Measurements from ENCODE around the gene CREB5. TPM values are rescaled to one million over a fixed set of nuclear protein-coding genes. Genes with fewer than 3 reads are reported as not detected.

CREB5 gene
- total and polyA plus RNA-seq, 2 experiments from 2014 or later, result 2.4 to 4.4 TPM

- H3K27ac Mint-ChIP-seq, result no peak overlapping the region
- no peak for TF ChIP-seq ETS1 (IDR thresholded peaks at IDR 0.05)
- Histone ChIP-seq H3K27me3 (ENCODE audit: insufficient read depth) (no peaks in the 10 kb centered on the region), H3F3A (replicated peaks; ENCODE audit: low read depth) (no peaks in the 10 kb centered on the region), H3K4me1 (ENCODE audit: insufficient read depth) (no peaks in the 10 kb centered on the region), H3K79me2 (replicated peaks; ENCODE audit: insufficient read depth) (no peaks in the 10 kb centered on the region), H4K20me1 (replicated peaks; ENCODE audit: insufficient read depth) (no peaks in the 10 kb centered on the region), H3K9me2 (ENCODE audit: insufficient read depth) (peaks cover 4% of the 10 kb centered on the region; the same call in 1 of the 2 replicates), H3K36me3 (ENCODE audit: insufficient read depth) (no peaks in the 10 kb centered on the region), H2AFZ (no peak overlapping the region), H3K4me3 (no peak overlapping the region), H3K4me2 (no peak overlapping the region), H3K27ac (ENCODE audit: low read depth) (no peak overlapping the region)
- no peaks in the 10 kb centered on the region for H3K36me3 Mint-ChIP-seq (ENCODE audit: low read depth)
- ATAC-seq (no peak), DNase-seq (ENCODE audit: low spot score) (no peak)
- no peaks in the 10 kb centered on the region for H3K27me3 Mint-ChIP-seq (ENCODE audit: insufficient read depth, low read depth, poor library complexity)
- no peaks in the 10 kb centered on the region for H3K9me3 Mint-ChIP-seq
- H3K4me3 Mint-ChIP-seq, result no peak overlapping the region
- H3K4me1 Mint-ChIP-seq, result no peaks in the 10 kb centered on the region; the same call in 2 of the 3 replicates
These were observed 36.6 kb upstream of the CREB5 start for GRCh38 chr7:28375729-28376128.

- H2AFZ ChIP-seq, result no peak overlapping the region
- H3K4me3 ChIP-seq, result no peak overlapping the region
- no peaks in the 10 kb centered on the region for H3K36me3 ChIP-seq (ENCODE audit: insufficient read depth)
- H4K20me1 ChIP-seq (replicated peaks; ENCODE audit: insufficient read depth), result no peaks in the 10 kb centered on the region
- no peak overlapping the region for H3K4me2 ChIP-seq
- peaks cover 4% of the 10 kb centered on the region; the same call in 1 of the 2 replicates for H3K9me2 ChIP-seq (ENCODE audit: insufficient read depth)
- H3F3A ChIP-seq (replicated peaks; ENCODE audit: low read depth), result no peaks in the 10 kb centered on the region
- H3K27ac ChIP-seq (ENCODE audit: low read depth), result no peak overlapping the region
- H3K4me1 ChIP-seq (ENCODE audit: insufficient read depth), result no peaks in the 10 kb centered on the region
- no peak overlapping the region for H3K4me3 Mint-ChIP-seq
- no peak overlapping the region for H3K27ac Mint-ChIP-seq
- H3K4me1 Mint-ChIP-seq, result no peaks in the 10 kb centered on the region; the same call in 2 of the 3 replicates
- H3K79me2 ChIP-seq (replicated peaks; ENCODE audit: insufficient read depth), result no peaks in the 10 kb centered on the region
- no peaks in the 10 kb centered on the region for H3K27me3 ChIP-seq (ENCODE audit: insufficient read depth)
- ATAC-seq (no peak), DNase-seq (ENCODE audit: low spot score) (no peak)
- H3K9me3 Mint-ChIP-seq, result no peaks in the 10 kb centered on the region
- no peaks in the 10 kb centered on the region for H3K27me3 Mint-ChIP-seq (ENCODE audit: insufficient read depth, low read depth, poor library complexity)
- no peak for TF ChIP-seq ZNF114 (CRISPR knock-in tag; IDR thresholded peaks at IDR 0.05)
- TF ChIP-seq REST (IDR thresholded peaks at IDR 0.05; ENCODE audit: unreplicated experiment), result no peak
- no peak for TF ChIP-seq STAT1 (IDR thresholded peaks at IDR 0.05; ENCODE audit: unreplicated experiment)
- TF ChIP-seq JUNB (IDR thresholded peaks at IDR 0.05; ENCODE audit: unreplicated experiment), result no peak
- TF ChIP-seq ZNF462 (CRISPR knock-in tag; IDR thresholded peaks at IDR 0.05), result no peak
- no peak for TF ChIP-seq CTCF (conservative IDR thresholded peaks at IDR 0.05; ENCODE audit: low read depth in 2 of 2)
- TF ChIP-seq EZH2phosphoT487 (IDR thresholded peaks at IDR 0.05; ENCODE audit: unreplicated experiment), result no peak
- TF ChIP-seq EZH2 (IDR thresholded peaks at IDR 0.05; ENCODE audit: low read depth, unreplicated experiment), result no peak
- no peaks in the 10 kb centered on the region for H3K36me3 Mint-ChIP-seq (ENCODE audit: low read depth)
These were observed 35.7 kb upstream of the CREB5 start for GRCh38 chr7:28376634-28377033.
